GM18867 (cell line): ENCODE results near the gene ANKRD27.

ENCODE experiments used
- ATAC-seq: cut with Tn5 transposase; IDR thresholded peaks from one replicate; pipeline ENCODE4 v1.9.1; 2021; ENCODE audit warnings: mild to moderate bottlenecking, moderate library complexity; ENCODE audit not compliant: unreplicated experiment

The ANKRD27 gene

GRCh38 chr19:32691291-32691951, 16.4 kb upstream of the ANKRD27 start, which contains the start of gene NUDT19:
Gene NUDT19, plus strand, starts transcription at chr19:32691821. Its CDS starts 140 bp downstream, at chr19:32691961.
- peak; percentile 91 for ATAC-seq

- ATAC-seq: no peak
These were observed 13.3 kb upstream of the ANKRD27 start for GRCh38 chr19:32688311-32688710.

- ATAC-seq: no peak
These were observed 12.7 kb upstream of the ANKRD27 start for GRCh38 chr19:32687681-32688080.

GRCh38 chr19:32686847-32687475, 12.0 kb upstream of the ANKRD27 start:
- ATAC-seq: no peak

- no peak for ATAC-seq
These were observed 7.3 kb upstream of the ANKRD27 start for GRCh38 chr19:32682317-32682716.

GRCh38 chr19:32680986-32681385, 6.0 kb upstream of the ANKRD27 start:
- no peak for ATAC-seq

GRCh38 chr19:32677657-32678056, 2.7 kb upstream of the ANKRD27 start:
- ATAC-seq: no peak

GRCh38 chr19:32676895-32677359, 1.9 kb upstream of the ANKRD27 start:
- no peak for ATAC-seq

- no peak for ATAC-seq
These were observed 1.4 kb upstream of the ANKRD27 start for GRCh38 chr19:32676186-32676894.

- peak; percentile 34 for ATAC-seq
These were observed 773 bp upstream of the ANKRD27 start, which contains the start of gene RGS9BP for GRCh38 chr19:32675720-32676185. Gene RGS9BP, plus strand, starts transcription at chr19:32675848. Its CDS starts 416 bp downstream, at chr19:32676264.

GRCh38 chr19:32674153-32674930, 638 bp downstream of the ANKRD27 start:
- ATAC-seq: no peak

GRCh38 chr19:32673573-32673972, 1.4 kb downstream of the ANKRD27 start:
- ATAC-seq: no peak

GRCh38 chr19:32672841-32673240, 2.1 kb downstream of the ANKRD27 start:
- ATAC-seq: no peak

GRCh38 chr19:32671883-32672593, 2.9 kb downstream of the ANKRD27 start:
- no peak for ATAC-seq

- ATAC-seq: no peak
These were observed 5.7 kb downstream of the ANKRD27 start for GRCh38 chr19:32669310-32669709.

- ATAC-seq: no peak
These were observed 8.9 kb downstream of the ANKRD27 start for GRCh38 chr19:32666084-32666483.

GRCh38 chr19:32662186-32662585, 12.8 kb downstream of the ANKRD27 start:
- no peak for ATAC-seq

GRCh38 chr19:32661318-32661717, 13.7 kb downstream of the ANKRD27 start:
- ATAC-seq: no peak

GRCh38 chr19:32658527-32658926, 16.5 kb downstream of the ANKRD27 start:
- ATAC-seq: no peak

GRCh38 chr19:32658075-32658474, 16.9 kb downstream of the ANKRD27 start:
- no peak for ATAC-seq
